ENCODE data around the gene TTLL11. TPM values are rescaled to one million over a fixed set of nuclear protein-coding genes. Genes with fewer than 3 reads are reported as not detected.

TTLL11 gene
- total RNA-seq, 4 donors from 2014 or later: 9.1 to 14.6 (median 9.7) TPM

GRCh38 chr9:122028089-122028488 is 65.0 kb downstream of the TTLL11 start:
- TF ChIP-seq CTCF (IDR thresholded peaks at IDR 0.05) (no peak), POLR2A (IDR thresholded peaks at IDR 0.05) (no peak)
- 95 to 97% methylated on average over 1 of the region's 1 CpG for WGBS, 2 donors
- no peak for DNase-seq (ENCODE audit: low spot score in 2 of 2)
- H3K4me3 ChIP-seq (ENCODE audit: low read depth, poor library complexity, severe bottlenecking): no peak overlapping the region
- intact Hi-C loops (cut with DNase I; ENCODE audit: low total_unique reads): no loop called here

- TF ChIP-seq CTCF (IDR thresholded peaks at IDR 0.05) (no peak), POLR2A (IDR thresholded peaks at IDR 0.05) (no peak)
- intact Hi-C loops (cut with DNase I; ENCODE audit: low total_unique reads): no loop called here
- WGBS, 2 donors: 57 to 74% methylated on average over 2 of the region's 2 CpGs
- no peak overlapping the region for H3K4me3 ChIP-seq (ENCODE audit: low read depth, poor library complexity, severe bottlenecking)
- no peak for DNase-seq (ENCODE audit: low spot score in 2 of 2)
These were observed 72.7 kb downstream of the TTLL11 start for GRCh38 chr9:122020398-122020797.

- DNase-seq (ENCODE audit: low spot score in 2 of 2): no peak
- WGBS, 2 donors: 36 to 47% methylated on average over 6 of the region's 6 CpGs
- no peak overlapping the region for H3K4me3 ChIP-seq (ENCODE audit: low read depth, poor library complexity, severe bottlenecking)
- no peak for TF ChIP-seq CTCF (IDR thresholded peaks at IDR 0.05)
- intact Hi-C loops (cut with DNase I; ENCODE audit: low total_unique reads): no loop called here
These were observed 76.4 kb downstream of the TTLL11 start for GRCh38 chr9:122016744-122017143.

GRCh38 chr9:122016309-122016708 is 76.8 kb downstream of the TTLL11 start:
- intact Hi-C loops (cut with DNase I; ENCODE audit: low total_unique reads): no loop called here
- H3K4me3 ChIP-seq (ENCODE audit: low read depth, poor library complexity, severe bottlenecking): no peak overlapping the region
- 61 to 69% methylated on average over 7 of the region's 7 CpGs for WGBS, 2 donors
- no peak for TF ChIP-seq CTCF (IDR thresholded peaks at IDR 0.05)
- no peak for TF ChIP-seq POLR2A (IDR thresholded peaks at IDR 0.05)
- no peak for DNase-seq (ENCODE audit: low spot score in 2 of 2)

- intact Hi-C loops (cut with DNase I; ENCODE audit: low total_unique reads): no loop called here
- 74 to 79% methylated on average over 11 of the region's 11 CpGs for WGBS, 2 donors
- no peak overlapping the region for H3K4me3 ChIP-seq (ENCODE audit: low read depth, poor library complexity, severe bottlenecking)
- no peak for DNase-seq (ENCODE audit: low spot score in 2 of 2)
- TF ChIP-seq CTCF (IDR thresholded peaks at IDR 0.05) (no peak), POLR2A (IDR thresholded peaks at IDR 0.05) (no peak)
These were observed 77.8 kb downstream of the TTLL11 start for GRCh38 chr9:122015170-122015821.
